ENCODE data around the gene FZD10. TPM values are rescaled to one million over a fixed set of nuclear protein-coding genes. Genes with fewer than 3 reads are reported as not detected.

The FZD10 gene
- polyA plus RNA-seq, 10 donors = 9.8 to 25.7 (median 12.4) TPM

DNA sequence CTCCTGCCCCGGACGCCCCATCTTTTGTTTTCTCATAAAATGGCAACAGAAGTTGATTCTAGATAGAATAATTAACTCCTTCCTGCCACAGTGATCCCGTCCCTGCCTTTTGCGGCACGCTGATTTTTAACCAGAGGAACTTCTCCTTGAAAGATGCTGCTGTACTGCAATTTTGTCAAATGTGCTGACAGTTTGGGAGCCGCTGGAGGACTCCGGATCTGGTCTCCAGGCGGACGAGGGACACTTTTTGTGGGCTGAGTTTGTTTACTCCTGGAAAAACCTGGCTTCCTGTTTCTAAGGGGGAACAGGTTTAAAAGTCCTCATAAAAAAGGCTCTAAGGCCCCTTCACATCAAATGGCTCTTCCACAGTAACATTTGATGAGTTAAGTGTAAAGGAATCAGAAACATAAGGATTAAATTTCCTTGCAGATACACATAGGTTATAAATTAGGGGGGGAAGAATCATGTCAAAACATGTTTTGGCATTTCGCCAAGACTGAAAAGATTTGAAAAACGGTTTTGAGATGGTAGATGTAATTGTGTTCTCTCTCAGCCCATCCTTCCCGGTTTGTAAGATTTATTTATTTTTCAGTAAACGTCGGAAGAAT, 15.5 kb downstream of the FZD10 start:
- peak in 1 of 3 donors; percentile 16 for DNase-seq

- no peak for DNase-seq
Observed at GRCh38 chr12:130178282-130178681, 16.0 kb downstream of the FZD10 start.

DNA sequence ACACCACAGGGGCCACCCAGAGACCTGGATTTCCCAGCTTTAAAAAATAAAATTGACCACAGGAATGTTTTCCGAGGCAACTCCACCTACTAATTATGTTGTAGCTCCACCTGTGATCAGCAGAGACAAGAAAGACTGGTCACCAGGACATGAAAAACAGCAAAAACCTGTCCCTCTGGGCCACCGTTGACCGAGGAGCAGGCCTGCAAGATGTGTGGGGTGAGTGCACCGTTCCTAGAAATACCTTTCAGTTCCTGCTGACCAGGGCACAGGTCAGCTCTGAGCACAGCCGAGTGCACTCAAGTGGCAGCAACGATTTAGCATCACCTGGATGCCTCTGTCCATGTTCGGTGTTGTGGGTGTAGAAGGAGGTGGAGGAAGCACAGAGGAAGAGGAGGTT, 16.9 kb downstream of the FZD10 start:
- no peak for DNase-seq

DNA sequence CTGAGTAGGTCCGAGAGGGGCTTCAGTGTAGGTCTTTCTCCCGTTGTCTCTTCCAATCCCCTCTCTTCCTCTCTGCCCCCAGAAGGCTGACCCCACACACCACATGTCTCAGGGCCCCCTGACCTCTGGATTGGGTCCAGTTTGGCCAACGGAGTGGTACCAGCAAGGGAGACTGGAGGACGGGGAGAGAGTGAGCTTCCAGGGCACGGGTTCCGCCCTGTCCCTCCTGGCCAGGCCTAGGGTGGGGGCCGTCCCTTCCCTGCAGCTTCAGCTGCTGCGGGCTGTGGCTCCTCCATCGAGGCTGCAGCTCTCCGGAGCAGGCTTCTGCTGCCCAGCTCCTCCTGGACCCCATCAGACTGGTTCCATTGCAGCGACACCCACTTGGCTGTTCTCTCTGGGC, 17.4 kb downstream of the FZD10 start:
- DNase-seq = no peak

DNA sequence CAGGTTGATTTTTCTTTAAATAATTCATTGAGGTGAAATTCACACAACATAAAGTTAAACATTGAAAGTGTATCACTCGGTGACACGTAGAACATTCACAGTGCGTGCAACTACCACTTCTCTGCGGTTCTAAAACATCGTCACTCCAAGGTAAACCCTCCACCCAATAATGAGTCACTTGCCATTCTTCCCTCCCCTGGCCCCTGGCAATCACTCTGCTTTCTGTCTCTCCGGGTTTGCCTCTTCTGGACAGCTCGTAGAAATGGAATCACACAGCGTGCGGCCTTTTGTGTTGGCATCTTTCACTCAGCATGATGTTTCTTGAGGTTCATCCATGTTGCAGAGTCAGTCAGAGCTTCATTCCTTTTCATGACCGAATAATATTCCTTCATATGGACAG, 18.9 kb downstream of the FZD10 start:
- no peak for DNase-seq

GRCh38 chr12:130183585-130184370, 21.5 kb downstream of the FZD10 start:
- DNase-seq = no peak

DNA sequence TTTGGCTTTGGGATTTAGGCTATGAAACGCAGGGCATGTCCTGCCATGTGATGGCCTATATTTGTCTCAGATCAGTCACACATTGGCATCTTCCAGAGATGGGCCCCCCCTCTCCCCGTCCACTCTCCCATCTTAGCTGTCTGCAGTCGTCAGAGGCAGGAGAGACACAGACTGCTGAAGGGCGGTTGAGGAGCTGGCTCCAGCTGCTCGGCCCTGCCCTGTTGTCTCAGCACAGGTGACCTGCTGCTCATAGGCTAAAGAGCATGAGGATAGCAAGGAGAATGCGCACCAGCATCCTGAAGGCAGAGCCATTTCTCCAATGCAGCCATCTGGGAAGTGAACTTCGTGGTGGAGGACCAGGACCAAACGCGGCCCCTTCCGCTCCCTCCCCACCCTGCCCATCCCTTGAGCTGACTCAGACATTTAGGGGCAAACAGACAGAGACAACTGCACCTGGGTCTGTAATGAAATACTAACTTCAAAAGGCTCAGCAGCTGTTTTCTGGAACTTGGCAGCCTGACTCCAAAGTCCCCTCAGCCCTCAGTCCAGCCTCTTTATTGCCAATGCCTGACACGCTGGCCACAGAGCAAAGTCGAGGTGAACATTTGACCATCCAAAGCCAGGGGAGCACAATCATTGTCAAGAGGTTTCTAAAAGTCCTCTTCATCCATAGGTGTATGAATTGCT, 22.3 kb downstream of the FZD10 start:
- peak in 2 of 3 donors; percentile 47 to 59 for DNase-seq

DNA sequence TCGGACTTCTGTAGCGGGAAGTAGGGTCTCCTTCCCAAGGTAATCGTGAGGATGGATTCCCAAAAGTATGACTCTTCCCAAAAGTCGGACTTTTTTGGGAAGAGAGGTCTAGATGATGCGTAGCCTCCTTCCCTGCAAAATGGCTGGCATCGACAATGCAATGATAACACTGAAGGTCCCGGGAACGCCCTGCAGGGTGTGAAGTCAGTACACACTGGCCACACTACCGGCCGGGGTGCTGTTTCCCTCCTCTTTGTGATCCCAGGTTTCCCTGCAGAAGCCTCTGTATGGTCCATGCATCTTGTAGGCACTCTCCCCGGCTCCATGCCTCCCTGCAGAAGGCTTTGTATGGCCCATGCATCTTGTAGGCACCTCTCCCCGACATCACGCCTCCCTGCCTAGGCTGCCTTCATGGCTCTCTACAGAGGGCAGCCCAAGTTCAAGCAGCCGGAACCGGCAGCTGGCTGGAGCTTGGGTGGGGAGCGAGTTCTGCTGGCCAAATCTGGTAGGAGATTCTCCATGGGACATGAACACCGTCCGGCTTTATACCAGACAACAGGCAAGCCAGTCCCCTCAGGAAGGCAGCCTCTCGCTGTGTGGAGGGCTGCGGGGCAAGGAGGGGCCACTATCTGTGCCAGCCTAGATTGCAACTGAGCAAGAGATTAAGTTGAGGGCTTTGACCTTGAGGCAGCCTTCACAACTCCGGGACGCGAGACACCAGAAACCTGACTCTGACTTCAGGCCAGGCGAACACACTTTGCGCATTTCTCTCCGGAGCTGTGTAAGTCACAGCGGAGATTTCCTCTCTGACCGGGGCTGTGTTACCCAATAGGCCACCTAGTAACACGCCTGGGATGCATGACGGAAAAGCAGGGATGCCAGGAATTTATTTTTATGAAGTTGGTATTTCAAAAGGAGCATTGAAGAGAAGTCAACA, 23.5 kb downstream of the FZD10 start:
- peak in 2 of 3 donors; percentile 18 to 30 for DNase-seq

- DNase-seq = peak in 1 of 3 donors; percentile 33
Observed at GRCh38 chr12:130186651-130187268, 24.5 kb downstream of the FZD10 start.

DNA sequence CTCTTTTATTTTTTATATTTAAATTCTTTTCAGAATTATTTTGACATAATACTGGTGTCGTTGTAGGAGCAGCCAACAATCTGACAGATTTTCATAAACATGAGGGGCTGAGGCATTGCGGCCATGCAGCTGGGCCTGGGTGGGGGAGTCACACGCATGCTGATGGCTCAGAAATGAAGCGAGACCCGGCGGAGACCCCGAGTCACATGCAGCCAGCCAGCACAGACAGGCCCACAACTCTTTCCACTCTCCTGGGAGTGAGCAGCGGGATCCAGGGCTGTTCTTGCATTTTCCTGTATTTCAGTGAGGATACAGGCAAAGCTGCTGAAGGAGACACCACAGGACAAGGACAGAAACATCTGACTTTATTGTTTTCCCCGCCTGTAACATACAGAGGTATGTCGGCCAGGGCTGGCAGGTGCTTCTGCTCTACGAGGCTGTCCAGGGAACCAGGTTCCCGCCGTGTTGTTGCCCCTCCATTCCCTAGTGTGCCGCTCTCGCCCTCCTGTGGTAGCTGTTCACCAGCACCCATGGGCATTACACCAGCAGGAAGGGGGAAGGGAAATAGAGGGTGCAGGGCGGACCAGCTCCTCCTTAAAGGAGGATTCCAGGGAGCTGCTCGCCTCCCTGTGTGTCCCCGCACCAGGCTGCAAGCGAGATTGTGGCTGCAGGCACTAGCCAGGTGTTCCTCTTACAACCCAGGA, 30.5 kb downstream of the FZD10 start:
- no peak for DNase-seq

GRCh38 chr12:130194154-130194553, 31.9 kb downstream of the FZD10 start:
- no peak for DNase-seq

- no peak for DNase-seq
Observed at GRCh38 chr12:130195369-130195768, 33.1 kb downstream of the FZD10 start.

GRCh38 chr12:130195776-130196175, 33.5 kb downstream of the FZD10 start:
- DNase-seq = no peak

- DNase-seq = no peak
Observed at GRCh38 chr12:130196827-130197226, 34.6 kb downstream of the FZD10 start.

DNA sequence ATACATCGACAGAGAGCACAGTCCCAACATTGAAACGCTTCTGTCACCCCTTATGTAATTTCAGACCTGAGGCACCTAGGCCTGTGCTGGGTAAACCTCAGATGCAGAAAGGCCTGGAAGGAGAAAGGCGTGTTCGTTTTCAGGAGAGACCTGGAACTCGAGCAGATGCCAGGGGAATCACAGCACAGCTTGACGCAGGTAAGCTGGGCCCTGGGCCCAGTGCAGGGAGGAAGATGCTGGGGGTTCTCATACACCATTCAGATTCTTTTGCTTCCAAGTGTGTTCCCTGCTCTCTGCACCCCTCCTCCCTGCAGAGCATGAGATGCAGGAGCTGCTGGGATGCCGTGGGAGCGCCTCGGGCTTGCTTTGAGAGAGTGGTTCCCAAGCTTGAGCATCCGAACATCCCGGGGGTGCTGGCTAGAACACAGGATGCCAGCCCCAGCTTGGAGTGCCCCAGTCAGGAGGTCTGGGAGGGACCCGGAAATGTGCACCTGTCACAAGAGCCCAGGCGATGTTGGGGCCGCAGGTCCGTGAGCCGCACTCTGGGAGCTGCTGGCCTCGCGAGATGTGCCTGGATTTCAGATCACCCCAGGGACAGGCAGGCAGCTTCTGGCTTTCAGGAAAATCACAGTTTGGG, 35.9 kb downstream of the FZD10 start:
- no peak for DNase-seq

DNA sequence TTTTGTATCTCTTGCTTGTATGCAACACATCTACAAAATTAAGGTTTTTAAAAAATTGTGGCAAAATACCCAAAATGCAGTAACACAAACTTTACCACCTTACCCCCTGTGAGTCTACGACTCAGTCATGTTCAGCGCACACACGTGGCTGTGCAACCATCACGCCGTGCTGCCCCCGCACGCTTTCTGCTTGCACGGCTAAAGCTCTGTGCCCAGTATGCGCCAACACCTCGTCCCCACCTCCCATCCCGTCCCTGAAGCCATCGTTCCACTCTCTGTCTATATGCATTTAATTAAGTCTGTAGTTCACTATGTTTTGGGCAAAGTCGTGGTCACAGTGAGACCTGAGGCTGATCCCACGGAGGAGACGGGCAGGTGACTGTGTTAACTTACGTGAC, 36.4 kb downstream of the FZD10 start:
- DNase-seq = no peak

- no peak for DNase-seq
Observed at GRCh38 chr12:130199581-130200390, 37.5 kb downstream of the FZD10 start.

DNA sequence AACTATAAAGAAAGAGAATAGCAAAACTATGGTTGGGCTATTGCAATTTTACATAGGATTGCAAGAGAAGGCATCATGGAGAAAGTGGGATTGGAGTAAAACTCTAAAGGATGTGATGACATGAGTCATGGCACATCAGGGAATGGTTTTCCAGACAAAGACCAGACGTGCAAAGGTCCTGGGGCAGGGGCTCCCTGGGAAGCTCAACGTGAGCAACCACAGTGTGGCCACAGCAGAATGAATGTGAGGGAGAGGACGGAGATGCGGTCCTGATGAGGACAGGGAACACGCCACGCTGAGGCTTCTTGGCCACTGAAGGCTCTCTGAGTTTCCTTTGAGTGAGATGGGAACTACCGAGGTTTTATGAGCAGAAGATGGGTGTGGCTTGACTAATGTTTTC, 38.2 kb downstream of the FZD10 start:
- no peak for DNase-seq

DNA sequence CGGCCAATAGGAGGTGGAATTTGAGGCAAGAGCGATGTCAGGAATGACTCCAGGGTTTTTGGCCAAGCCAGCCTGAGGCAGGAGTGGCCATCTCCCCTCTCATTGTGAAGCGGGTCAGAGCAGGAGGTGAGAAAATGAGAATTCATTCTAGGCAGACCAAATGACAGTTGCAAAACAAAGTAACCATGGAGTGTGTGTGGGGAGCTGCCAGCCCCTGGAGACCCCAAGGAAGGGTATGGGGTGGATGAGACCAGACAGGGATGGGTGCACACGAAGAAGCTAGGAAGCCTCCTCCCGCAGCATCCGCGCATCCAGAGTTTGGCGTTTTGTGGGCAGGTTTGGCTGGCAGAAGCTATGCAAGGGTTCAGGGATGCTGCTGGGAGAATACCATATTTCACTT, 38.8 kb downstream of the FZD10 start:
- no peak for DNase-seq

Data from muscle of back (tissue), 11 donors.